GM08714 (cell line): ENCODE data around the gene TRIO.

ENCODE experiments used
- H3K4me3 ChIP-seq: fragments of 200-500 bp; sonication (Bioruptor generic); 2 replicates; pipeline ENCODE4 v1.5.1; 2014; ENCODE audit warnings: mild to moderate bottlenecking, low read length, inconsistent platforms
- ZNF274 ChIP-seq: IDR thresholded peaks from 2 replicates; pipeline ENCODE4 v1.6.1; 2012; ENCODE audit warnings: mild to moderate bottlenecking, low read depth, low read length

The TRIO gene

DNA sequence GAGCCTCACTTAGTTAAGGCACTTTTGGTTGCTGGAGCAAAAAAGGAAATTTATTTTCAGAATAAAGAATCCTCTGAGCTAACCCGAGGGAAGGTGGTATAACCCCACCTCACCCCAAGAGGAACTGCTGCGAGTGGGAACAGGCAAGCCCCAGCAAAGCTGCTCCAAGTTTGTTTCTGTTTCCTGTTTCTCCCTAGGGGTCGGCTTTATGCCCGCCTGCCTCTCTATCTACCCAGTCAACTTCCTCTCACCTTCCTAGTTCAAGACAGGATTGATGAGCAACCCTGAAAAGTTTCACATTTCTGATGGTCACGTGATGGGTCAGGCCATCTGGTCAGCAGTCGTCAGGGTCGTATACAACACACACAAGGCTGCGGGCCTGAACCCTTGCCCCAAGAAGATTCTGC, 31.1 kb downstream of the TRIO start:
- peak overlapping the region; percentile 80 for H3K4me3 ChIP-seq
- no peak for TF ChIP-seq ZNF274

DNA sequence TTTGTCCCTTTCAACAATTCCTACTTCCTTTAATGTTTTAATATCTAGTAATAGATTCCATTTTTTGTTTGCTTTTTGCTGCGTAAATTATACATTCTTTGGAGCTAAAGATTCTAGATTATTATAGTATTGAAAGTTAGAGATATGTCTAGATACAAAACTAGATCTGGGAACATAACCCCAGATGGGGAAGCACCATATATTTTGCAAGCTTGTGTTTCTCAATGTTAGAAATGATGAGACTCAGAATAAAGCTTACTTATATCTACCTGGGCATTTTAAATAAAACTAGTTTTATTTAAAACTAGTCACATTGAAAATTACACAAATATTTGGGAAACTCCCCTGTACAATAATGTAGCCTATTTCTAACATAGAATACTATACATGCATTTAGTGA, 32.2 kb downstream of the TRIO start:
- no peak for TF ChIP-seq ZNF274
- H3K4me3 ChIP-seq, result no peak overlapping the region

DNA sequence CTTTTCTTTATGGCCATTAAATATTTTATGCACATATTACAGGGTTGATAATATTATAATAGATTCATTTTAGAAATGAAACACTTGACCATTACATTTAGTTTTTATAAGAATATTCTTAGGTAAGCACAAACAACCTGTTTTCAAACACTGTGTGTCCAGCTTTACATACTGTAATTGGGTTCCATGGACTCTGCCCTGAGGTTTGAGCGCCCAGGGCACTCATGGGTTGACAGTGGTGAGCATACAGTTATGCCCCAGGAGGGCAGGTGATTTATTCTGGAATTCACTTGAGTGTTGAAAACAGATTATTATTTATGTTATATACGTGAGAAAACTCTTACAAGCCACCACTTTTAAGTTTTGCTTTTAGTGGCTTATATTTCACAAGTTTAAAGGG, 33.7 kb downstream of the TRIO start:
- TF ChIP-seq ZNF274, result no peak

DNA sequence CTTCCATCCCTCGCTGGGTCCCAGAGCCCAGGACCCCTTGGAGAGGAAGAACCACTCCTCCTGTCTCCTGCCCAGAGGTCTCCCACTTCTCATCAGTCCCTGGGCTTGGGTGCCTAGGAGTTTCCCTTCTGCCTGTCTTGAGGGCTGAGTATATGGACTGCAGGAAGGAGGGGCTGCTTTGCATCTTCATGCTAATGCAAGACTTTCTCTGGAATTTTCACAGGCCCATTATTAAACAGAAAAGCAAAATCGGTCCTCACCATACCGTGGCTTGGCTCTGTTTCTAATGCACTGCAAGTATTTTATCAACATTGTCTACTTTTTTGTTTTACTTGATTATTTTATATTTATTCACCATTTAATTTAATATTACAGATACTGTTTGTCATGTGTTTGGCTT, 34.5 kb downstream of the TRIO start:
- H3K4me3 ChIP-seq, result 0 out of 2 replicates have a peak overlapping the region, but pooled peaks have one; percentile 3
- no peak for TF ChIP-seq ZNF274

More for the DNA sequence above, 33.7 kb downstream of the TRIO start:
- no peak overlapping the region for H3K4me3 ChIP-seq

DNA sequence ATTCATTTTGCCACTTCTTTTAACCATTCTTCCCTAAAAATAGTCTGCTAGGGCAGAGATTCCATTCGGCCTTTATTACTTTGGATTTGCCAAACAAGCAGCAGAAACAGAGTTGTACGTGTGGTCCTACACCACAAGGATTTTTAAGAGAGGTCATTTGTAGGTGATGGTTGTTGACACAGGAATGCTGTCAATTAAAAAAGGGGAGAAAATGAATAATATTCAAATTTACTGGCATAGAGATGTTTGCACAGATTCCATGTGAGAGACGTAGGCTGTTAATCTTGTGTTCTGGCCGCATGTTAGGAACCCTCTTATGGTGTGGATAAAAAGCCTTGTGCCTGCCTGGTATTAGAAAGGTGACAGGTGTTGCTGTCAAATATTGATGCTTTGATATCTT, 34.9 kb downstream of the TRIO start:
- H3K4me3 ChIP-seq, result no peak overlapping the region
- no peak for TF ChIP-seq ZNF274

DNA sequence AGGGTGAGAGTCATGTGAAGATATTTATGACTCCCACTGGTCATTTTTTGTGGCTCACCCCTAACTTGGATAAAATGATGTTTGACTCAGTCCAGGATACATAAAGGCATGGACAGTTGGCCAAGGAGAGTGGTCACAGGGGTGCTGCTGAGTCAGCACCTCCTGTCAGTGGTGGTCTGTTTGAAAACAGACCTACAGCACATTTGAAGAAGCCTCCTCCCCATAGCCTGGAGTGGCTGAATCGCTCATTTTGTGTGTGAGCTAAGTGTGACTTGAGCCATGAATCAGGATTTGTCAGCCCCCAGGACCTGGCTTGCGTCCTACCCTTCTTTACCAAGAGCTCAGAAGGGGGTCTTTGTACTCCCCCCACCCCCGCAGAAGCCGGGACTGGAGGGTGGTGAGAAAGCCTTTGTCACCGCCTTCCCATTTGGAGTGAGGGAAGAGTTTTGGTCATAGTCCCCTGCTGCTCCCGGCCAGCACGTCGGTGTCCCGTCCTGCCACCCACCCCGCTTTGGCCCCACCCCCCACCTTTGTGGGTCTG, 35.6 kb downstream of the TRIO start:
- no peak overlapping the region for H3K4me3 ChIP-seq
- TF ChIP-seq ZNF274, result no peak

DNA sequence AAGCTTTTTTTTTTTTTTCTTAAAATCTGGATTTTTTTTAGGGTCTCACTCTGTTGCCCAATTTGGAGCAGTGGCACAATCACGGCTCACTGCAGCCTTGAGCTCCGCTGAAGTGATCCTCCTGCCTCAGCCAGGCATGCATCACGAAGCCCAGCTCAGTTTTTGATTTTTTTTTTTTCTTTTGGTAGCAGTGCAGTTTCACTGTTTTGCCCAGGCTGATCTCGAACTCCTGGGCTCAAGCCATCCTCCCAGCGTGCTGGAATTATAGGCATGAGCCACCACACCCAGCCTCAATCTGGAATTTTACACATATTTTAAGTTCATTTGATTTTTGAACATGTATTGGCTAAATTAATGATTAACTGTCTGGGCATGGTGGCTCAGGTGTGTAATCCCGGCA, 36.3 kb downstream of the TRIO start:
- TF ChIP-seq ZNF274, result no peak
- no peak overlapping the region for H3K4me3 ChIP-seq

DNA sequence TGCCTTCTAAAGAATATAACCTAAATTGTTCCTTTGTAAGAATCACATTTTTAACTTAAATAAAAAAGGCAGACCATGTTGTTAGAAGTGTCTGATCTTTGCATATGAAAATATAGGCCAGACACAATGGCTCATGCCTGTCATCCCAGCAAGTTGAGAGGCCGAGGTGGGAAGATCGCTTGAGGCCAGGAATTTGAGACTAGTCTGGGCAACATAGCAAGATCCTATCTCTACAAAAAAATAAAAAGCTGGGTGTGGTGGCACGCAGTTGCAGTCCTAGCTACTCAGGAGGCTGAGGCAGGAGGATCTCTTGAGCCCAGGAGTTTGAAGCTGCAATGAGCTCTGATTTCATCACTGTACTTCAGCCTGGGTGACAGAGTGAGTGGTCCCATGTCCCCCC, 37.3 kb downstream of the TRIO start:
- TF ChIP-seq ZNF274, result no peak
- no peak overlapping the region for H3K4me3 ChIP-seq

DNA sequence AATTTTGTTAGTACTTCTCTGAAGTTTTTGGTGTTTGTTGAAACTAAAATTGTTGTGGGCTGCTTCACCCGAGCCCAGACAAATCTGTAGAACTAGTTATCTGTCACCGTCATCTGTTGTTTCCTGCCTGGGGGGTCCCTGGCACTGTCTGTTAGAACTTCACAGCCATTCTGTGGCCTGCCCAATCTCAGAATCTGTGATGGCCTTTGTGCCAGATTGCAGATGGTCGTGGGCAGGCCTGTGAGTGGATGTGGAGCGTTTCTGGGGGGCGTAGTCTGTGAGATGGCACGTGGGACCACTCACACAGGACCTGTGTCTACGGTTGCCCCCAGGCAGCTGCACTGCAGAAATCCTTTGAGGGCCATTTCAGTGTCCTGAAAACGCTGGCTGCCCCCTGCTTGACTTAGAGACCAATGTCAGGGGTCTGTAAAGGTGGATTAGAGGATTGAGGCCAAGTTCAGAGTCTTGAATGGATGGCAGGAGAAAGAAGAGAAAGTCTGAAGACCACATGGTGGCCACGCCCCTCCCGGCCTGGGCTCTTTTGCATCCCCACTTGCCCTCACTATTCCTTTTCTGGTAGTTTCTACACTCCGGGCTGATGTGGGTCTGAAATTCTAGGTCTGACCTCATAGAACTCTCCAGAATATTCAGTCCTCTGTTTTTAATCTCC, 38.3 kb downstream of the TRIO start:
- no peak for TF ChIP-seq ZNF274
- no peak overlapping the region for H3K4me3 ChIP-seq

DNA sequence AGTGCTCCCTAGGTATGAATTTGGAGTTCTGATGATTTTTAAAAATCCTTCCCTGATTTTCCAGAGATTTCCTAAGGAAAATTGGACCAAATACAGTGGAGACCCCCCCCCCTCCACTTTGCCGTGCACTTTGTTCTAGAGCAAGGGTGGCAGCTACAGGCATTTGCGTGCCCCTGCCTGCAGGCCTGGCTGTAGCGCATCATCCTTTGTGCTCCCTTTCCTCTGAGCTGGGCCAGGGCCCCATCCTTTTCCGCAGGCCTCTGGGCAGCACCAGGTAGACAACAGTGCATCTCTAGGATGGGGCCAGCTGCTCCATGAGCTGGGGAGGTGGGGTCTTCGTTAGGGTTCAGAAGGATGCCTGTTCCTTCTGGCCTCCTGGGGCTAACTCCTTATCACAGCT, 39.6 kb downstream of the TRIO start:
- no peak overlapping the region for H3K4me3 ChIP-seq
- no peak for TF ChIP-seq ZNF274

DNA sequence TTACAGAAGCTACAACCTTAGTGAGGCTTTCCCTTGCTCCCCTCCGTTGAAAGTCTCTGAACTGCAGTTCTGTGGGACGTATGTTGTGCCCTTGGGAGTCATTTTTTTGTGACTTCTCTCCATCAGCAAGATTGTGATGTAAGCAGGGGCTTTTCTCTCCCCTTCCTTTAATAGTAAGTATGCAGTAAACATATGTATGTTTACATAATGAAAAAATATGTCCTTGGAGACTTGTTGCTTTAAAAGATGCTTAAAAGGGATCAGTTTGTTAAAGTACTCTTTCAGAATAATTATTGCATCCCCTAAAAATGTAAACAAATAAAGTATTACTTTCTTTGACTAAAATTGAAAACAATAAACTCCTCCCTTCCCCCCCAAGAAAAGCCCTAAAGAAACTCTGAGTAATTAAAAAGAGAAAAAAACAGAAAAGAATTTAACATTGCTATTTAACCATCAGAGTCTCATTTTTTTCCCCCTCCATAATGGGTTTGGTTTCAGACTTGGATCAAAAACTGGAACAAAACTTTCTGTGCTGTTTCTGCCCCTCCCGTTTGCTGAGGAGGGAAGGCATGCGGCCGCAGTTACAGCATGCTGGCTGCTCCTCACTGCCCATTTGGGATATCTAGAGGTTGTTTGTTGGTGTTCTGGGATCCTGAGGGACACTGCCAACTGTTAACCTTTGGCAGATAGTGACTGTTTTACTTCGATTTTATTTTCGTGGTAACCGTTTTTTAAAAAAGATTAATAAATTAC, 40.2 kb downstream of the TRIO start:
- no peak overlapping the region for H3K4me3 ChIP-seq
- TF ChIP-seq ZNF274, result no peak

DNA sequence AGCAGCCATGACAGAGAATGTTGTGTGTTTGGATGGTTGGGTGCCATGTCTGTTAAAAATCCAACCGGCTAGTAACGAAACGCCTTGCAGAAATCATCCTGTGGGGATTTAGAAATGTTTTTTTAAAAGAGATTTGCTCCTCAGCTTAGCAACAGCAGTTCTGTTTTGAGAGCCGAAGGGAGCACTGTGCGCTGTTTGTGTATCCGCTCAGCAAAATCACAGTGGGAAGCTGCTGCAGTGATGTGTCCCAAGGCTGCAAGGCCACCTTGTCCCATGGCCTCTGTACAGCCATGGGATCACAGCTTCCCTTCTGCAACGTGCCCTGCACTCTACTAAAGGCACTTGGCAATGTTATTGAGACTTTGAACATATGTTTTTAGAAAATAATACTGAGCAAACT, 40.9 kb downstream of the TRIO start:
- H3K4me3 ChIP-seq, result no peak overlapping the region
- no peak for TF ChIP-seq ZNF274

DNA sequence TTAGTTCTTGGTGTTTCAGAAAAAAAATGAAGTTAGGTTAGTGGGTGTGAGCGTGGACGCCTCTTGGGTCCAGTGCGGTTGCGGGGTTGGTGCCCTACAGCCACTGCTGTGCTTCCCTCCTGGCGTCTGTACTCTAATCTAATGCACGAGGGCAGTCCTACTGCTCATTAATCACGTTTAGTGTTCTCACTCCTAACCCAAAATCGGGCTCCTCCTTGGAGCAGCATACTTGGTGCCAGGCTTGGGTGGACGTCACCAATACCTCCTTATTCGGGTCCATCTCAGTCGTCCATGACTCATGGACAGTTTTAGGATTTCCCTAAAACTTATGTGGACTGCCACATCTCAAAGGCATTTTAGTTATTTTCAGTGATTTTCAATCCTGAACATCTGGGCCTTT, 41.6 kb downstream of the TRIO start:
- H3K4me3 ChIP-seq, result no peak overlapping the region
- TF ChIP-seq ZNF274, result no peak

DNA sequence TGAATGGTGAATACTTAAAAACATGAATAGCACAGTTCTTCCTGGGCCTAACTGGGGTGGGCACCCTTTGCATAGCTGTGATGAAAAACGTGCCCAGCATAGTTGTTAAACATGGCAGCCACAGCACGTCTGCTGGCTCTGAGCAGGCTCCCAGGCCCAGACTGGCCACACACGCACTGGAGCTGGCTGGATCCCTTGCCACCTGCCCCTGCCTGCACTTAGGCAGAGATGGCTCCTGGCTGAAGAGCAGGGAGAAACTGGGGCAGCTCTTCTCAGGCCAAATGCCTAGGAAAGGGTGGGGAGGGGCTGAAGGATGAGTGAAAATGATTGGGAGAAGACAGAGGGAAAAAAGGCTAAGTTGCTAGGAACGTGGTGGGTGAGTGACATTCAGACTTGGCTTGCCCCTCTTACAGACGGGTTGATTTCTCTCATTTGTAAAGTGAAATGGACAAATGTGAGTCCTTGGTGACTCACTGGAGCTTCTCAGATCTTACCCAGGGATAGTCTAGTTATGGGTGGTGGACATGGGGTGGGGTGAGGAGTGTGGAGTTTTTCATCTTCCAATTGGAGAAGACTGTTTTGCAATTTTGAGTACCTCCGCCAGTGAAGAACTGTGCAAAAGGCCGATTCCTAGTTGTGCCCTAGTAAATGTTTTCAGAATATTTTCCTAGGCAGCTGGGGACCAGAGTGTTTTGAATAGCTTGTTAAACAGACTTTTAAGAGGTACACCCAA, 42.4 kb downstream of the TRIO start:
- H3K4me3 ChIP-seq, result no peak overlapping the region
- no peak for TF ChIP-seq ZNF274
